Peyer's patch (tissue), 4 donors: ENCODE results near the gene TRIM4.

Source experiments
- POLR2A ChIP-seq, 2 donors: fragments of 450-650 bp; IDR thresholded peaks; one replicate each; pipeline ENCODE4 v1.5.1; 2017; ENCODE audit warnings: antibody characterized with exemption in 2 of 2, mild to moderate bottlenecking in 2 of 2, moderate library complexity in 2 of 2
- TF ChIP-seq, protein P1 (sequence below), 6 experiments: fragments of 450-650 bp in 4 of 6; fragments of 200-600 bp in 2 of 6; sonication (generic) in 1 of 6; IDR thresholded peaks; one replicate each; pipeline ENCODE4 v1.5.1; 2017 to 2019; ENCODE audit warnings: antibody characterized with exemption in 6 of 6, mild to moderate bottlenecking in 3 of 6, moderate library complexity in 1 of 6

DNA sequence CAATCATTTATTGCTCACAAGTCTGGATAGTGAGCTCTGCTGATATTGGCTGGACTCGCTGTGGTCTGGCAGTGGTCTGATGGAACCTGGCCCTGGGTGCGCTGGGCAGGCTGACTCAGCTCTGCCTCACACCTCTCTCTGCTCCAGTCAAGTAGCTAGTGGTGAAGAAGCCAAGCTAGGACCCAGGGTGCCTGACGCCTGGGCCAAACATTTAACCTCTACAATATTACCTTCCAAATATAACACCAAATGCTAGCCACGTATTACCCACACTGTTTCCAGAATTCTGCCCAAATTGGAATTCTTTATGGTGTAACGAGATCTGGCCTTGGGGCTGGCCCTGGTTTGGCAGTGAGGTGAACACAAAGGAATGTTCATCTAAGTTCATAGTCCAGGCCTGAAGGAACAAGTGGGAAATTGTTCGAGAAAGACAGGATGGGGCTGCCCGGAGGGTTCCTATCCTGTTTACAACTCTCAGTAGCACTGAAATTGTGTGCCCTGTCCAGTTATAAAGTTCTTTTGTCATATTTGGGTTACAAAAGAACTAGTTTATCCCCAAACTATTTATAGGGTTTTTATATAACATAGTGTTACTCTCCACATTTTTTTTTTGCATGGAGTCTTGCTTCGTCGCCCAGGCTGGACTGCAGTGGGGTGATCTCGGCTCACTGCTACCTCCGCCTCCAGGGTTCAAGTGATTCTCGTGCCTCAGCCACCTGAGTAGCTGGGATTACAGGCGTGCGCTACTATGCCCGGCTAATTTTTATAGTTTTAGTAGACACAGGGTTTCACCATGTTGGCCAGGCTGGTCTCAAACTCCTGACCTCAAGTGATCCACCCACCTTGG lies 58.8 kb downstream of the TRIM4 start:
- TF ChIP-seq, protein P1, sequence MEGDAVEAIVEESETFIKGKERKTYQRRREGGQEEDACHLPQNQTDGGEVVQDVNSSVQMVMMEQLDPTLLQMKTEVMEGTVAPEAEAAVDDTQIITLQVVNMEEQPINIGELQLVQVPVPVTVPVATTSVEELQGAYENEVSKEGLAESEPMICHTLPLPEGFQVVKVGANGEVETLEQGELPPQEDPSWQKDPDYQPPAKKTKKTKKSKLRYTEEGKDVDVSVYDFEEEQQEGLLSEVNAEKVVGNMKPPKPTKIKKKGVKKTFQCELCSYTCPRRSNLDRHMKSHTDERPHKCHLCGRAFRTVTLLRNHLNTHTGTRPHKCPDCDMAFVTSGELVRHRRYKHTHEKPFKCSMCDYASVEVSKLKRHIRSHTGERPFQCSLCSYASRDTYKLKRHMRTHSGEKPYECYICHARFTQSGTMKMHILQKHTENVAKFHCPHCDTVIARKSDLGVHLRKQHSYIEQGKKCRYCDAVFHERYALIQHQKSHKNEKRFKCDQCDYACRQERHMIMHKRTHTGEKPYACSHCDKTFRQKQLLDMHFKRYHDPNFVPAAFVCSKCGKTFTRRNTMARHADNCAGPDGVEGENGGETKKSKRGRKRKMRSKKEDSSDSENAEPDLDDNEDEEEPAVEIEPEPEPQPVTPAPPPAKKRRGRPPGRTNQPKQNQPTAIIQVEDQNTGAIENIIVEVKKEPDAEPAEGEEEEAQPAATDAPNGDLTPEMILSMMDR (IDR thresholded peaks at IDR 0.05) = no peak
- TF ChIP-seq POLR2A (IDR thresholded peaks at IDR 0.05) = no peak
